Right atrium auricular region (tissue), 2 donors: ENCODE results near the gene C1GALT1. TPM values are rescaled to one million over a fixed set of nuclear protein-coding genes. Genes with fewer than 3 reads are reported as not detected.

ENCODE experiments used
- DNase-seq: peaks from one replicate; pipeline ENCODE4 v3.0.0-alpha.2; 2019; ENCODE audit warnings: low spot score
- H3K27ac ChIP-seq, 2 donors: fragments of 200-600 bp; sonication (generic); 1 replicate in 1 of 2; 2 replicates in 1 of 2; pipeline ENCODE4 v1.5.1; 2016 to 2019
- H3K27me3 ChIP-seq, 2 donors: fragments of 200-600 bp; sonication (generic); one replicate each; pipeline versions ENCODE4 v1.5.1 to v1.6.0; 2017 to 2019
- H3K36me3 ChIP-seq: fragments of 200-600 bp; sonication (generic); one replicate; pipeline ENCODE4 v1.5.1; 2016
- H3K4me1 ChIP-seq, 2 donors: fragments of 200-600 bp; sonication (generic); one replicate each; pipeline versions ENCODE4 v1.5.1 to v1.6.0; 2017 to 2019
- H3K4me3 ChIP-seq, 2 donors: fragments of 200-600 bp; sonication (generic); 1 replicate in 1 of 2; 2 replicates in 1 of 2; pipeline ENCODE4 v1.5.1; 2017 to 2019; ENCODE audit warnings: mild to moderate bottlenecking in 1 of 2, moderate library complexity in 1 of 2
- H3K9me3 ChIP-seq, 2 donors: fragments of 200-600 bp; sonication (generic); one replicate each; pipeline ENCODE4 v1.5.1; 2019
- CTCF ChIP-seq, 2 donors: fragments of 200-600 bp; sonication (generic); IDR thresholded peaks; one replicate each; pipeline ENCODE4 v1.5.1; 2019; ENCODE audit warnings: antibody characterized with exemption in 2 of 2
- total RNA-seq, 2 donors: library from RNA; depleted of rRNA; stranded (reverse); fragments of >200 nt; gene quantifications; one replicate each; pipeline ENCODE4 v1.1.0, GENCODE V29; 2016

The C1GALT1 gene
- total RNA-seq, 2 donors from 2014 or later, result 21.1 to 25.1 TPM

- DNase-seq, result no peak
- Histone ChIP-seq H3K27me3 (no peaks in the 10 kb centered on the region), H3K4me3 (no peak overlapping the region), H3K36me3 (peaks cover 15% of the 10 kb centered on the region), H3K4me1 (no peaks in the 10 kb centered on the region), H3K27ac (no peak overlapping the region), H3K9me3 (no peaks in the 10 kb centered on the region)
- no peak for TF ChIP-seq CTCF (IDR thresholded peaks at IDR 0.05)
These were observed 36.9 kb downstream of the C1GALT1 start for GRCh38 chr7:7219216-7219615.

GRCh38 chr7:7220821-7221220, 38.5 kb downstream of the C1GALT1 start:
- H3K4me3 ChIP-seq, result no peak overlapping the region
- no peaks in the 10 kb centered on the region for H3K27me3 ChIP-seq
- DNase-seq, result no peak
- H3K36me3 ChIP-seq, result peaks cover 15% of the 10 kb centered on the region
- H3K27ac ChIP-seq, result no peak overlapping the region
- TF ChIP-seq CTCF (IDR thresholded peaks at IDR 0.05), result no peak
- no peaks in the 10 kb centered on the region for H3K4me1 ChIP-seq
- no peaks in the 10 kb centered on the region for H3K9me3 ChIP-seq

DNA sequence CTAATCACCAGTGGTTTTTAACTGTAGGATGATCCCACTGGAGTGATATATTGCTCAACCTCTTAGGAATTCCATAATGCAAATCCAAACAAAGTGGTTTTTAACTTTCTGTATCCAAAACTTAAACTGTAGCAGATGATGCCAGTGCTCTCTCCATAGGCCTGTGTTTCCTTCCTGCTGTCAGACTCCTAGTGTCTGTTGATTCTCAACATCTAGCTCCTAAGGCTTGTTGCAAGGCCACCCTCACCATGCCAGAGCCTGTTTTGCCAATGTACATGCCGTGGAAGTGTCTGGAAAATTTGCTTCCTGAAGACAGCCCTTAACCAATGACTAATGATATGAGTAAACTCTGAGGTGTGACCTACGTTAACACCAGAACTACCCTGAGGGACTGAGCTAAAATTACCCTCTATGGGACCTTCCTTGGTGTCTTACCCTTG, 39.3 kb downstream of the C1GALT1 start:
- Histone ChIP-seq H3K27ac (peak overlapping the region in 1 of 2 donors; percentile 42), H3K36me3 (peaks cover 15% of the 10 kb centered on the region), H3K9me3 (no peaks in the 10 kb centered on the region), H3K4me3 (no peak overlapping the region), H3K27me3 (no peaks in the 10 kb centered on the region), H3K4me1 (no peaks in the 10 kb centered on the region)
- no peak for DNase-seq
- TF ChIP-seq CTCF (IDR thresholded peaks at IDR 0.05), result no peak

DNA sequence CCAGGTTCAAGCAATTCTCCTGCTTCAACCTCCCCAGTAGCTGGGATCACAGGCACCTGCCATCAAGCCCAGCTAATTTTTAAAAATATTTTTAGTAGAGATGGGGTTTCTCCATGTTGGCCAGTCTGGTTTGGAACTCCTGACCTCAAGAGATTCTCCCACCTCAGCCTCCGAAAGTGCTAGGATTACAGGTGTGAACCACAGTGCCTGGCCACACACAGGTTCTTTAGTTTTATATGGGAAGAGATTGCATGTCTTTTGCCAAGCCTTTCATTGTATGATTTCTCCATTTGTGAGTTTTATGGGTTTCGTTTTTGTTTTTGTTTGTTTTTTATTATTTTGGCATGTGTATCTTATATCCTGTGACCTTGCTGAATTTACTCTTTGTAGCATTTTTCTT, 40.9 kb downstream of the C1GALT1 start:
- H3K27ac ChIP-seq, result no peak overlapping the region
- no peaks in the 10 kb centered on the region for H3K9me3 ChIP-seq
- no peaks in the 10 kb centered on the region for H3K36me3 ChIP-seq
- H3K4me1 ChIP-seq, result no peaks in the 10 kb centered on the region
- H3K4me3 ChIP-seq, result no peak overlapping the region
- no peak for DNase-seq
- no peak for TF ChIP-seq CTCF (IDR thresholded peaks at IDR 0.05)
- H3K27me3 ChIP-seq, result no peaks in the 10 kb centered on the region

GRCh38 chr7:7226407-7226806, 44.1 kb downstream of the C1GALT1 start:
- Histone ChIP-seq H3K9me3 (peaks cover 0 to 11% of the 10 kb centered on the region in 2 donors), H3K4me1 (no peaks in the 10 kb centered on the region), H3K36me3 (no peaks in the 10 kb centered on the region), H3K27ac (no peak overlapping the region), H3K27me3 (no peaks in the 10 kb centered on the region), H3K4me3 (no peak overlapping the region)
- DNase-seq, result no peak
- TF ChIP-seq CTCF (IDR thresholded peaks at IDR 0.05), result no peak

DNA sequence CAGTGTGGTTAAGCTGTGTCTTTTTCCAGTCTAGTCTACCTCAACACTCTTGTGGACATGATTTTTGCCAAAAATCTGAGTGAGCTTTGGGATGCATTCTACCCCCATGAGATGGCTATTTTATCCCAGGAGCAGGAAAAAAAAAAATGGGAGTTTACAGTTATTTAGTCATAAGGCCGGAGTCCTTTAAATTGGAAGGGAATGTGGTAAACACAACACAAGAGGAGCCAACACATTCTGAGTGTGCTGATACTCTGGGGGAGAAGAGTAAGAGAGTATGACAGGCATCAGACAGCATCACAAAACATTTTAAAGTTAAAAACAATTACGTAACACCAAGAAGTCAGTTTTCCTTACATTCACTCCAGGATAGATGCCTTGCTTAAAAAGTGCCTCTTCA, 46.1 kb downstream of the C1GALT1 start:
- Histone ChIP-seq H3K4me1 (no peaks in the 10 kb centered on the region), H3K4me3 (no peak overlapping the region), H3K27me3 (no peaks in the 10 kb centered on the region), H3K9me3 (peaks cover 0 to 16% of the 10 kb centered on the region in 2 donors), H3K36me3 (no peaks in the 10 kb centered on the region), H3K27ac (no peak overlapping the region)
- TF ChIP-seq CTCF (IDR thresholded peaks at IDR 0.05), result no peak
- no peak for DNase-seq
